HUES48 (cell line): Measurements from ENCODE around the gene PXMP4.

Experiments
- H3K27ac ChIP-seq: one replicate; pipeline ENCODE4 v1.7.0; 2013; ENCODE audit warnings: low read depth, low read length, inconsistent platforms
- H3K27me3 ChIP-seq: 2 replicates; pipeline ENCODE4 v1.6.1; 2013; ENCODE audit warnings: mild to moderate bottlenecking, low read length; ENCODE audit not compliant: control insufficient read depth, insufficient read depth
- H3K36me3 ChIP-seq: 2 replicates; pipeline ENCODE4 v1.6.1; 2013; ENCODE audit warnings: low read length; ENCODE audit not compliant: control insufficient read depth, insufficient read depth
- H3K4me1 ChIP-seq: 2 replicates; pipeline ENCODE4 v1.6.1; 2013; ENCODE audit warnings: mild to moderate bottlenecking, low read length; ENCODE audit not compliant: control insufficient read depth, insufficient read depth
- H3K4me3 ChIP-seq: 2 replicates; pipeline ENCODE4 v1.5.1; 2013; ENCODE audit warnings: mild to moderate bottlenecking, low read depth, low read length
- H3K9ac ChIP-seq: 2 replicates; pipeline ENCODE4 v1.6.1; 2013; ENCODE audit warnings: mild to moderate bottlenecking, low read depth, low read length, moderate library complexity
- H3K9me3 ChIP-seq: 2 replicates; pipeline ENCODE4 v1.6.1; 2013; ENCODE audit warnings: low read length; ENCODE audit not compliant: control insufficient read depth, insufficient read depth

Gene PXMP4

DNA sequence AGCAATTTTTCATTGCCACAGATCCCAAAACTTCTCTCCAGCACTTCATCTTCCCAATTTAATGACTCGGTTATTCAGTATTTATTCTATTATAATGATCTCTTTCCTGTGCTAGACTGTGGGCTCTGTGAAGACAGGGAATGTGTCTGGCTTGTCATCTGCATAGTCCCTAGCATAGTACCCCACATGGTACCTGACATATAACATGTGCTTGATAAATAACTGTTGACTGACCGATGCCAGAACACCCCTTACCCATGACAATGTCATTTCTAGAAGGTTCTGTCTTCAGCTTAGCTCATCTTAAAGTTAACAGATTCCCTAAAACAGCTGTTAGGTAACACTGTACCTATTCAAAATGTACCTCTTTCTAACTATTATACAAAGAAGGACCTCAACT, 3.6 kb downstream of the PXMP4 start:
- Histone ChIP-seq H3K27ac (no peak overlapping the region), H3K27me3 (no peaks in the 10 kb centered on the region), H3K4me1 (no peaks in the 10 kb centered on the region), H3K4me3 (no peak overlapping the region), H3K36me3 (no peaks in the 10 kb centered on the region), H3K9ac (no peak overlapping the region), H3K9me3 (no peaks in the 10 kb centered on the region)

DNA sequence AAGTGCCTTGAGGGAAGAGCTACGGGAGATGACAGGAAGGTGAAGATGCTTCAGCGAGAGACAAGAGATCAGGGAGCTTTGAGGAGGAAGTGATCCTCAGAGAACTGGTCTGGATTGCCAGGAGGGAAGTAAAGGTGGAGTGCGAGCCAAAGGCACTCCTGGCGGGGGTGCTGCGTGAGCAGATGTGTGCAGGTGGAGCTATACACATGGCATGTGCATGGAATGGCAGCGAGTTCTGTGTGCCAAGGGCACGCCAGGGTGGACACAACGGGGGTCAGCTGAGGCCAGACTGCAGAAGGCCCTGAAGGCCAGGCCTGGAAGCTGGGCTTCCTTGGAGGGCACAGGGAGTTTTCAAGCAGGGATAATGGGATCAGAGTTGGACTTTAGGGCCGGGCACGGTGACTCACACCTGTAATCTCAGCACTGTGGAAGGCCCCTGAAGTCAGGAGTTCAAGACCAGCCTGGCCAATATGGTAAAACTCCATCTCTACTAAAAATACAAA, 6.2 kb downstream of the PXMP4 start:
- H3K4me1 ChIP-seq: no peaks in the 10 kb centered on the region; the same call in 1 of the 2 replicates
- no peak overlapping the region for H3K27ac ChIP-seq
- no peak overlapping the region for H3K4me3 ChIP-seq
- no peaks in the 10 kb centered on the region for H3K36me3 ChIP-seq
- H3K9ac ChIP-seq: no peak overlapping the region
- H3K27me3 ChIP-seq: no peaks in the 10 kb centered on the region
- no peaks in the 10 kb centered on the region for H3K9me3 ChIP-seq

DNA sequence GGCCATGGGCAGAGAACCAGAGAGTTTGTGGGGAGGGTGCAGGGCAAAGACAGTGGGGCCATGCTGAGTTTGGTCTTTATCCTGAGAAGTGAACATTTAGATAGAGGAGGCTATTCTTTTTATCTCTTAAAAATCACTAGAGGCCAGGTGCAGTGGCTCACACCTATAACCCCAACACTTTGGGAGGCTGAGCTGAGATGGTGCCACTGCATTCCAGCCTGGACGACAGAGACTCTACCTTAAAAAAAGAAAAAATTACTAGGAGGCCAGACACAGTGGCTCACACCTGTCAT, 8.7 kb downstream of the PXMP4 start:
- no peaks in the 10 kb centered on the region for H3K9me3 ChIP-seq
- no peaks in the 10 kb centered on the region for H3K27me3 ChIP-seq
- no peak overlapping the region for H3K27ac ChIP-seq
- no peak overlapping the region for H3K4me3 ChIP-seq
- H3K4me1 ChIP-seq: no peaks in the 10 kb centered on the region; the same call in 1 of the 2 replicates
- H3K9ac ChIP-seq: no peak overlapping the region
- H3K36me3 ChIP-seq: no peaks in the 10 kb centered on the region

DNA sequence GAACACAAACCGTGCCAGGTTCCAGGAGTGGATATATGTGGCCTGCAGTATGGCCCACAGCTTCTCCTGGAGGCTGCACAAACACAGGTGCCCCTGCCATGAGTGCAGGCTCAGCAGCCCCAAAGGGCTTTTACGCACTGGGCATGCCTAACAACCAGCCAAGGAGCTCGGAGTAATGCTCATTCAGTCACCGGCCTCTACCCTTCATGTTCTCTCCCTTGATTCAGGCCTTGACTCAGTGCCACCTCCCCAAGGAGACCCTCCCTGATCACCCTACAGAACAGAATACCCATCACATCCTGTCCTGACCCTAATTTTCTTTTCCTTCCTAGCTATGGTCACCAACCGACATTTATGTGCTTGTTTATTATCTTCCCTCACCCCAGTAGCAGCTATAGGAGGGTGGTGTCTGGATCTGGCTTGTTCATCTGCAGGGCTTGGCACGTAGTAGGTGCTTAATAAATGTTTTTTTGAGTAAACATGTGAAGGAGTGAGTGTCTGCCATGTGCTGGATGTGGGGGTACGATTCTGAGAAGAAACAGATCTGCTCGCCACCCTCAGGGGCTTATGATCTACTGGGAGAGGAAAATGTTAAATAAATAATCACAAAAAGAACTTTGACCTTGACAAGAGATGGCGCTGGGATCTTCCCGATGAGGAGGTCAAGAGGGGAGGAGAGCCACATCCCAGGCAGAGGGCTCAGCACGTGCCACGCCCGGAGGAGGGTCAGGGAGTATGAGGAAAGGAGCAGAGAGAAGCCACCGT, 9.2 kb downstream of the PXMP4 start:
- peak overlapping the region; percentile 7 for H3K27ac ChIP-seq
- H3K4me1 ChIP-seq: no peaks in the 10 kb centered on the region; the same call in 1 of the 2 replicates
- H3K9ac ChIP-seq: no peak overlapping the region
- no peaks in the 10 kb centered on the region for H3K27me3 ChIP-seq
- no peak overlapping the region for H3K4me3 ChIP-seq
- H3K36me3 ChIP-seq: no peaks in the 10 kb centered on the region
- no peaks in the 10 kb centered on the region for H3K9me3 ChIP-seq

DNA sequence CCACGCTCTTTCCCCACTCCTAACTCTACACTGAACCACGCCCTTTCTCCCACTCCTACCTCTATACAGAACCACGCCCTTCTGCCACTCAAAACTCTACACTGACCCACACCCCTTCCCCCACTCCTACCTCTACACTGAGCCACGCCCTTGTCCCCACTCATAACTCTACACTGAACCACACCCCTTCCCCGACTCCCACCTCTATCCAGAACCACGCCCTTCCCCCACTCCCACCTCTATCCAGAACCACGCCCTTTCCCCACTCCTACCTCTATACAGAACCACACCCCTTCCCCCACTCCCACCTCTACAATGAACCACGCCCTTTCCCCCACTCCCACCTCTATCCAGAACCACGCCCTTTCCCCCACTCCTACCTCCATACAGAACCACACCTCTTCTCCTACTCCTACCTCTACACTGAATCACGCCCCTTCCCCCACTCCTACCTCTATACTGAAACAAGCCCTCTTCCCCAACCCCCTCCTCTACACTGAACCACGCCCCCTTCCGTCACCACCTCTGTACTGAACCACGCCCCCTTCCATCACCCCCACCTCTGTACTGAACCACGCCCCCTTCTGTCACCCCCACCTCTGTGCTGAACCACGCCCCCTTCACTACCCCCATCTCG, 10.1 kb downstream of the PXMP4 start:
- Histone ChIP-seq H3K36me3 (no peaks in the 10 kb centered on the region), H3K27ac (no peak overlapping the region), H3K4me1 (no peaks in the 10 kb centered on the region; the same call in 1 of the 2 replicates), H3K9me3 (no peaks in the 10 kb centered on the region), H3K27me3 (no peaks in the 10 kb centered on the region), H3K4me3 (no peak overlapping the region), H3K9ac (no peak overlapping the region)

DNA sequence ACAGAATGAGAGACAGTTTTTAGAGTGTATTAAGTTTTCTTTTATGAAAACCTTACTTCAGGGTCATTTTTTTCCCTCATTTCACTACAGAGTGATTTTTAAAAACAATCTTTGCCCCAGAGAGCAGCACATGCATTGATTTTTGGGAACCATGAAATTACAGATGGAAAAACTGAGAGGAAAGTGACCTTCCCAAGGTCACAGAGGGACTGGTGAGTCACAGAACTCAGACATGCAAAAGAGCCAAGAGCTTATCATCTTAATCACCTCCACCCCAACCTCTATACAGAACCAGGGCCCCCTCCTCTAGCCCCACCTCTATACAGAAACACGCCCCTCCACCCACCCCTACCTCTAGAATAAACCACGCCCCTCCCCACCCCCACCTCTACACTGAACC, 10.7 kb downstream of the PXMP4 start:
- no peaks in the 10 kb centered on the region; the same call in 1 of the 2 replicates for H3K4me1 ChIP-seq
- no peak overlapping the region for H3K4me3 ChIP-seq
- H3K27ac ChIP-seq: no peak overlapping the region
- no peaks in the 10 kb centered on the region for H3K27me3 ChIP-seq
- no peak overlapping the region for H3K9ac ChIP-seq
- H3K9me3 ChIP-seq: no peaks in the 10 kb centered on the region
- H3K36me3 ChIP-seq: no peaks in the 10 kb centered on the region

DNA sequence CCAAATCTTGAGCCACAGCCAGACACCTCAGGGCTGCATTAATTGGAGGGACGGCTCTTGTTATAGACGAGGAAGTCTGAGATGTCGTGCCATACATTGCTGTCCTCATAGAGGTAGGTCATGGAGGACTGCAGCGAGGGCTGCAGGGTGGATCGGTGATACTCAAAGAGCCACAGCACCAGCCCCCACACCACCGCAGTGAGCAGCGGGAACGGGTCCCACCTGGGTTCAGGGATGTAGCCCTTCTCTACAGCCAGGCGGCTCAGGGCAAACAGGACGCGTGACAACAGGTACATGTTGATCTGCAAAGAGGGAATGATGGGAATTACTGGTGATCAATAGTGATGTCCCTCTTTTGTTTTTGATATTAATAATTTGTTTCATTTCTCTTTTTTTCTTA, 12.4 kb downstream of the PXMP4 start:
- Histone ChIP-seq H3K4me3 (no peak overlapping the region), H3K36me3 (no peaks in the 10 kb centered on the region), H3K4me1 (no peaks in the 10 kb centered on the region; the same call in 1 of the 2 replicates), H3K9ac (no peak overlapping the region), H3K27me3 (no peaks in the 10 kb centered on the region), H3K27ac (no peak overlapping the region), H3K9me3 (no peaks in the 10 kb centered on the region)

DNA sequence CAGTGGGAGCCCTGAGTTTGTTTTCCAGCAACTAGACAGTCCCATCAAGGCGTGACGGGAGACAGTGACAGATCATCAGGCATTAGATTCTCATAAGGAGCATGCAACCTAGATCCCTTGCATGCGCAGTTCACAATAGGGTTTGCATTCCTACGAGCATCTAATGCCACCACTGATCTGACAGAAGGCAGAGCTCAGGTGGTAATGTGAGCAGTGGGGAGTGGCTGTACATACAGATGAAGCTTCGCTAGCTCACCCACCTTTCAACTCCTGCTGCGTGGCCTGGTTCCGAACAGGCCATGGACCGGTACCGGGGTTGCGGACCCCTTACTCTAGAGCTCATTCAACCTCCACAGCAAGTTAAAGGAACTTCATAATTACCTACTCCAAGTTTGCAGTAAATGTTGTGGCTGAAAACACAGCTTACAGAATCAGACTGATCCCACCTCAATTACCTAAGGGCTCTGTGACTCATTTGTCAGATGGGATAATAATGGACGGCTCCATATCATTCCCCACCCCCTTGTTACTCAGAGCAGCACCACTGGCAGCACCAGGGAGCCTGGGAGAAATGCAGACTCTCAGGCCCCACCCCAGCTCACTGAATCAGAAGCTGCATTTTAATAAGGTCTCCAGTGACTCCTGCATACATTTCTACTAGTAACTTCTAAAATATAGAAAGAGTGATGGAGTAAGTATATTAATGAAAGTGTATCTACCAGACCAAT, 15.7 kb downstream of the PXMP4 start:
- Histone ChIP-seq H3K9ac (no peak overlapping the region), H3K4me3 (no peak overlapping the region), H3K27me3 (no peaks in the 10 kb centered on the region), H3K27ac (no peak overlapping the region), H3K36me3 (no peaks in the 10 kb centered on the region), H3K9me3 (no peaks in the 10 kb centered on the region), H3K4me1 (no peaks in the 10 kb centered on the region; the same call in 1 of the 2 replicates)

DNA sequence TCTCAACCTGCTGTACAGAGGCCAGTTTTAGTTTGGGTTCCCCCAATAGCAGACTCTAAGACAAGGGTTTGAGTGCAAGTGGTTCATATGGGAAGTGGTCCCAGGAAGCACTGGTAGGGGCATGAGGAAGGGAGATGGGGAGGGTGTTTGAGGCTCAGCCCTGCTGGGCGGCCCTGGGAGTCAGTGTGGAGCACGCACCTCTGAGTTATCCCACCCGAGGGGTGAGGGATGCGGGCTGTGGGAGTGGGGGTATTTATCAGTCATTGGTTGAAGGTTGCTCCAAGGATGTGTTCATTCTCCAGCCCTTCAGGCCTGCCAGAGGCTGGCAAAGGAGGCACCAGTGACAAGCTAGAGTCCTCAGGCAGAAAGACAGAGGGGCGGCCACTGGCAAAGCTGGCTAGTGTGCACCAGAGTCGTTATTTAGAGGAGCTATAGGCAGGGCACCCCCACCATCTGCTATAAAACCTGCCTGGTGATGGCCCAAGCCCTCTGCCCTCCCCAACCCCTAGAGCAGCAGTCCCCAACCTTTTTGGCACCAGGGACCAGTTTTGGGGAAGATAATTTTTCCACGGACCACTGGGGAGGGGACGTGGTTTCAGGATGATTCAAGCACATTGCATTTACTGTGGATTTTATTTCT, 16.5 kb downstream of the PXMP4 start:
- no peak overlapping the region for H3K27ac ChIP-seq
- H3K9ac ChIP-seq: no peak overlapping the region

DNA sequence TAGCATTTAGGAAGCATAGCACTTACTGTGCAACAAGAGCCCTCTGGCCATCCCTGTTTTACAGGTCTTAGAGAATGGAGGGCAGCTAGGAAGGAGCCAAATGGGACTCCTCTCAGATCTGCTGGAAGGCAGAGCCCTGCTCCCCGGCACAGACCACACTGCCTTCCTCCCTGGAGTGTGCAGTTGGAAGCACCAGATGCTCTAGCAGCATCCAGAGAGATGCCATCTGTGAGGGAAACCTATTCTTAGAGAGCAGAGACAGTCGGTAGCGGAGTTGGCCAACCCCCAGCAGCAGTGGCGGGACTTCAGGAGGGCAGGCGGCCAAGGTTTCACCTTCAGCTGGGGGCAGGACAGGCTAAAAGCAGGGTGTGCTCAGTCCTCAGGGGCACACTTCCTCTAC, 17.2 kb downstream of the PXMP4 start:
- no peaks in the 10 kb centered on the region for H3K27me3 ChIP-seq
- H3K36me3 ChIP-seq: no peaks in the 10 kb centered on the region
- no peak overlapping the region for H3K4me3 ChIP-seq
- no peak overlapping the region for H3K27ac ChIP-seq
- no peak overlapping the region for H3K9ac ChIP-seq
- H3K9me3 ChIP-seq: no peaks in the 10 kb centered on the region; the same call in 1 of the 2 replicates
- no peaks in the 10 kb centered on the region for H3K4me1 ChIP-seq

More for the DNA sequence above, 16.5 kb downstream of the PXMP4 start:
- Histone ChIP-seq H3K4me3 (no peak overlapping the region), H3K4me1 (no peaks in the 10 kb centered on the region), H3K9me3 (no peaks in the 10 kb centered on the region), H3K36me3 (no peaks in the 10 kb centered on the region), H3K27me3 (no peaks in the 10 kb centered on the region)
